Islet precursor cell (in vitro differentiated cells): ENCODE results near the gene RASEF.

Experiments used
- DNase-seq: peaks from one replicate; pipeline ENCODE4 v3.0.0-alpha.2; 2018

The RASEF gene

GRCh38 chr9:83012168-83012921, 50.6 kb downstream of the RASEF start:
- no peak for DNase-seq

DNA sequence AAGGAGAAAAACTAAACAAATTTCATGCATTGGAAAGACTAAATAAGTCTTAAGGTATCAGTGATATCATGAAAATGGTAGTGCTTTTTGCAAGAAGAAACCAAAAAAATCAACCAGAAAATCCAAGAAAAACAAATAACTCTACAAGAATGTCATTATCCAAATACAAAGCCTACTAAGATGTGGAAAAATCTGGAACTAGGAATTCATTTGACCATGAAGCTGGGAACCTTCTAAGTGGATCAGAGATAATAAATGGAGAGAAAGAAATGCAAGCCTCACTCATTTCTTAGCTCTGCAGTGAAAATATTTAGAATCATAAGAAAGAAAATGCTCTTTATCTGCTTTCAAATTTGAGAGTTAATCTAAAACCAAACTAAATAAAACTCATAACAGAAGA, 51.3 kb downstream of the RASEF start:
- no peak for DNase-seq

GRCh38 chr9:83007521-83008300, 55.2 kb downstream of the RASEF start:
- no peak for DNase-seq

DNA sequence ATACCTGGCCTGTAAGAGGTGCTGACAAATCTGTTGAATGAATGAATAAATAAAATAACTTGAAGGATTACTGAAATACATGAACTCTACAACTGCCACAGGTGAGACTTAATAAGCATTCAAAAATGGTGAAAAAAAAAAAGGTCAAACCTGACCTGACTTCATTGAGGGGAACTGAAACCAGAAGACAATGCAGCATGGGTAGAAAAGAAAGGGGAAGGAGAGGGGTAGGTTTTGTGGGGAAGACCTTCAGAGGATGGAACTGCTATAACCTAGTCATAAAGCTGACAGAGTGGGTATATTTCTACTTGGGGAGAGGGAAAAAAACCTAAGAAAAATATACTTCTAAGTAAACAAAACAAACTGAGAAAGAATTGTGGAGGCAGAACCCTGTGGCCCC, 56.6 kb downstream of the RASEF start:
- no peak for DNase-seq

DNA sequence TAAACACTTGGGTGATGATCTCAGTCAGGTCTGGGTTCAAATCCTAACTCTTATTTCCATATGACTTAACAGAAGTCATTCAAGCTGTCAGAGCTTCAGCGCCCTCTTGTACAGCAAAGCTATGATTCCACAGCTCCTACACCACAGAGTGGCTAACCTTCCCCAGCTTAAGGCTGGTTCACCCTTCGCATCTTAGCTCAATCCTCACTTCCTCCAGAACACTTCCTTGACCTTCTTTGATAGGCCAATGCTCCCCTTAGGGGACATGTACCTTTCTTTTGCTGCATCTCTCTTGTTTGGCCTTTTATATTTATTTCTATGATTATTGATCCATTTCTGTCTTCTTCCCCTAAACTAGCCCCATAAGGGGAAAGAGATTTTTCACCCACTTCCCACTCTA, 57.0 kb downstream of the RASEF start:
- DNase-seq, result no peak

GRCh38 chr9:83005361-83005760, 57.6 kb downstream of the RASEF start:
- DNase-seq, result no peak

- no peak for DNase-seq
Observed at GRCh38 chr9:83002329-83002728, 60.6 kb downstream of the RASEF start.

DNA sequence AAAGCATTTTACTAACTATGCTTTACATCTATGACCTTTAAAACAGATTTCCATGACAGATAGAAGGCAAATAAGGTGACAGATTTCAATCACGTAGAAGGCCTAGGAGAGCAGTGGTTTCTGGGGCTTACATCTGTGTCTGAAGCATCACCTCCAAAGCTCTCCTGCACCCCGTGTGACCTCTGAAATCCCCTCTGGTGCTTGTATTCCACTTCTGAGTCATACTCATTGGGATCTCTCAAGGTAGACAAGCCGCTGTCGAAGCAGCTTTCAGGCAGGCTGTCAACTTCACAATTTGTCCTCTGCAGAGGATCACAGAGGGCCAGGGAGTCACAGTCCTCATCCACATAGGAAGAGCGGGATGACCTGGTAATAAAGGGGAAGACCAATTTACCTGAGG, 62.2 kb downstream of the RASEF start:
- DNase-seq, result no peak

GRCh38 chr9:82998409-82998808, 64.5 kb downstream of the RASEF start:
- DNase-seq, result no peak

DNA sequence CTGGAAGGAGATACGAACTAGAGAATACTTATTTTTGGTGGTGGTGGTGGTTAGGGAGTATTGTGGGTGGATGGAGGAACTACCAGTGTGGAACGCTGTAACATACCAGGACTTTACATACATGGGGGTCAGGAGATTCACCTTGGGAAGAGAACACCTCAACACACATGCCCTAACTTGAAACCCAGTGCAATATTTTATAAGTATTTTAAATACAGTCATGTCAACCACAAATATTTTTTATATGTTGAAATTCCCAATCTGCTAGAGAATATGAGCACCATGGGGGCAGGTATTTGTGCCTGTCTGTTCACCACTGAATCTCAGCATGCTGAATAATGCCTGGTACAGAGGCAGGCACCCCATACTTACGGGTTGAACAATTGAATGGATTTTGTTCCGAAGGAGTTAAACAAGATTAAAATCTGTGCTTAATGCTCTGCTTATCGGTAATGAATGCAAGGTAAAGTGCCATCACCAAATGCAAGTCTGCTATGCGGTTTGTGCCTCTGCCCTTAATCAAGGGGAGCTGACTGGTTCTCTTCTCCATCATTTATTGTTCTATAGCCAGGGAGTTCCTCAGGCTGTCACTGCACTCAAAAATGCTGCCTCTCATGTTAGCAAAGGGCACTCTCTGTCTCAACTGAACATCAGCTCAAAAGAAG, 65.3 kb downstream of the RASEF start:
- DNase-seq, result no peak

DNA sequence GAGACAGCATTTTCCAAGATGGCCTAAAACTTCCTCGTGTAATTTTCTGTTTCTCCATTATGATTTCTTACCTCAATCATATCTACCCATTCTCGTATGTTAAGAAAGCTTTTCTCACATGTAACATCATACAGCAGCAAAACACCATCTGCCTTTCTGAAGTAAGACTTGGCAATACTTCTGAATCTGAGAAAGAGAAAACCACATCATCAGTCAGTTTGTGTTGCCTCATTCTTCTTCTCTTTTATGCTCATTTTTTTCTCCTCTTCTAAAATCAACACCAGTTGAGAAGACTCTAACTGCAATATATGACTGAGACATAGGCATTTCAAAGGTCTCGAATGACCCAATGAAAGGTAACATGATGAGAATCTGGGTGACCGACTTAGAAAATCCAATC, 66.0 kb downstream of the RASEF start:
- no peak for DNase-seq

DNA sequence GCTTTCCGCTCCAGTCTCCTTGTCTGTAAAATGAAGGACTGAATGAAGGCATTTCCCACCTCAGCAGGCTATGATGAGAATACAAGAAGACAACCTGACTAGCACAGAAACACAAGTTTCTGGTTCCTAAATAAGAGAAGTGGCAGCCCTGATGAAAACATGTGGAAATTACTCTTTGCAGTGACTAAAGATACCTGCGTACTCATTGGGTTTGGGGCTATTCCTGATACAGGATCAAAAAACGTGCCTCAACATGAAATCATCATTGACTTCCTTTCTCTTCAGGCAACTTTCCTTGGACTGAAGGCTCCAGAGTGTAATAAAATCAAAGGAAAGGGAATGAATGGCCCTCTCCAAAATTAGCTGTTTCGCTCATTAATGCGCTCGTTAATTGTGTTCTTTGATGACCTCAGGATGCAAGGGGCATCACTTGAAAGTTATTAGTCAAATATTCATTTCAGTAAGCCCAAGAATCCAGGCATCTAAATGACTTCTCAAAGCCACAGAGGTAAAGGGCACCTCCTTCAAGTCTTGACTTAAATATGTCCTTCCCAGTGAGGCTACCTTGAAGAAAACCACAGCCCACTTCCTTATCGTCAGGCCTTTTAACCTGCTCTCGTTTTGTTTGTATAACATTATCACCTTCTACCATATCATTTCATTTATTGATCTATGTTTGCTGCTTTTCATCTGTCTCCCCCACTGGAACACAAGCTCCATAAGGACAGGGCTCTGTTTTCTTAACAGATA, 68.9 kb downstream of the RASEF start:
- no peak for DNase-seq

DNA sequence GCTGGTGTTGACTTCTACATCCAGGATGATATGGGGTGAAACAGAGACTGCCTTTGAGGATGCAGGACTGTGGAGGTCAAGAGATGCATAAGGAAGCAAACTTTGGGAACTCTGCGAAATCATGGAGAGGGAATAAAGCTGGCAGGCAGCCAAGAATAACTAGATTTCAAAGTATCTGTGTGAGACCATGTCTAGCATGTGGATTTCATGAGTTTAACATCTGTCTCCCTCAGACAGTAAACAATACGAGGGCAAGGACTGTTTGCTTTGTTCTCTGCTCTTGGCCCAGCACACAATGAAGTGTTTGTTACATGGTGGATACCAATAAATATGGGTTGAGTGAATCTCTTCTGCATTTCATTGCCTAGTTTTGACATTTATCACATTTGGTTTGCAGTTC, 71.3 kb downstream of the RASEF start:
- no peak for DNase-seq

GRCh38 chr9:82989929-82990328, 73.0 kb downstream of the RASEF start:
- DNase-seq, result no peak

- no peak for DNase-seq
Observed at GRCh38 chr9:82988488-82988887, 74.5 kb downstream of the RASEF start.

DNA sequence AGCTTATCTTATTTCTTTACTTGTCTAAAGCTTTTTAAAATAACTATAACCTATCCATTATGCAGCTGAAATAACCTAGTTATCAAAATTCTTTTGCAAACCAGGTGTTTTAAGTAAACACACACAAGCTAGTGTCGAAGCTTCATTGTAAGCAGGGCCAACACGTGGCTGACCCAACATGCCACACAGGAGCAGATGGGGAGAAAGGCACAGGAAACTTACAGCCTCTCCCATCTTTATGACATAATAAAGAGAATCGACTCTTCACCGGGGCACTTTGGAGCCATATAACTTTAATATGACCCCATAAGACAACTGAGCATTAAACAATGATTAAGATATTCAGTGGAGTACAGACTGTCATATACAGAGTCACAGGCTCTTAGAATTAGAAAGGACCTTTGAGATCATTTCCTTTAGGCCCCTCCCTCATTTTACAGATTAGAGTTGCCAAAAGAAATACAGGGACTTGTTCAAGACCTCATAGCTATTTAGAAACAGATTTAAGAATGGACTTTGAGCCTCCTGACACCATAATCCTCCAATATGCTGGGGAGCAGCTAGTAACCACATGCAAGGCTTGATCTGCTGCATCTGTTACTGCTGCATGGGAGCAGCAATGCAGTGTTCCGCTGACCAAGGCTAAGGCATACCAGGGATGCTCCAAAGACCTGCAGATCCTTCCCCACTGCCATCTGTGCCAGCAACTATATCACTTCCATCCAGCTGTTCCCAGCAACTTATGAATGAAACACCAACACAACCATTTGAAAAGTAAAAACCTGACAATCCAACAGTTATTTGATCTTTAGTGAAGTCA, 75.4 kb downstream of the RASEF start:
- DNase-seq, result no peak

GRCh38 chr9:82981552-82981951, 81.4 kb downstream of the RASEF start:
- no peak for DNase-seq

- no peak for DNase-seq
Observed at GRCh38 chr9:82975176-82975575, 87.8 kb downstream of the RASEF start.

- no peak for DNase-seq
Observed at GRCh38 chr9:82972446-82972845, 90.5 kb downstream of the RASEF start.

GRCh38 chr9:82970359-82970758, 92.6 kb downstream of the RASEF start:
- DNase-seq, result no peak

GRCh38 chr9:82969291-82969690, 93.7 kb downstream of the RASEF start:
- DNase-seq, result no peak

DNA sequence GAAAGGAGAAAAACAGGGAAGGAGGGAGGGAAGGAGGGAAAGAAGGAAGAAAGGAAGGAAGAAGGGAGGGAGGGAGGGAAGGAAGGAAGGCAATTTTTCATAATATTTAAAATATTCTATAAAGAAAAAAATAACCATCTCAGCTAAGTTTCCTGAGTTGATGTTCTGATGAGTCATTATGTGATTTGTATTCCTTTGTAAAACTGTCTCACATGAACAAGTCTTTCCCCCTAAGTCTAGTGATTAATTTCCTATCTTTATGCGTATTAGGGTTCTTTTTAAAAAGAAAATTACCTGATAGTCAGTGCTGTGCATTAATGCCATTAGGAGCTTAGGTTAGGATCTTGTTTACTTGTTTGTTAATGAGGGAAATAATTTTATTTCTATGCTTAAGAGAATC, 94.1 kb downstream of the RASEF start:
- no peak for DNase-seq
